ENCODE measurements around the gene DDHD1.
"Not testable (repeated sequence)": the region's sequence is repeated elsewhere in the genome, so short reads cannot be mapped to it uniquely, and the experiment has no call there.

The DDHD1 gene

GRCh38 chr14:53152887-53153701 is at the start of gene DDHD1:
Gene DDHD1, minus strand, starts transcription at chr14:53153323. Its CDS starts 225 bp downstream, at chr14:53153098.
- DNase-seq = peak; percentile 86

- DNase-seq = no peak
These were observed 42.8 kb upstream of the DDHD1 start for GRCh38 chr14:53195949-53196348.

DNA sequence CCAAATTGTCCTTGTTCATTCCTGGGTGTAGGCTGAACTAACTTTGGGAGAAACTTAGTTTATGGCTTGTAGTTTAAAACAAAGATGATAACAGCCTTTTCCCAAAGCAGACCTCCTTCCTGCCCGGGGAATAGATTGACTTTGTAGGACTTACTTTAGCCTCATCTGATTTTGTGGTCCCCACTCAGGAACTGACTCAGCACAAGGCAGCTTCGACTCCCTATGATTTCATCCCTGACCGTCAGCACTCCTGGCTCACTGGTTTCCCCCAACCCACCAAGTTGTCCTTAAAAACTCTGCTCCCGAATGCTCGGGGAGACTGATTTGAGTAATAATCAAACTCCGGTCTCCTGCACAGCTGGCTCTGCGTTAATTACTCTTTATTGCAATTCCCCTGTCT is 40.1 kb upstream of the DDHD1 start:
- no peak for DNase-seq

DNA sequence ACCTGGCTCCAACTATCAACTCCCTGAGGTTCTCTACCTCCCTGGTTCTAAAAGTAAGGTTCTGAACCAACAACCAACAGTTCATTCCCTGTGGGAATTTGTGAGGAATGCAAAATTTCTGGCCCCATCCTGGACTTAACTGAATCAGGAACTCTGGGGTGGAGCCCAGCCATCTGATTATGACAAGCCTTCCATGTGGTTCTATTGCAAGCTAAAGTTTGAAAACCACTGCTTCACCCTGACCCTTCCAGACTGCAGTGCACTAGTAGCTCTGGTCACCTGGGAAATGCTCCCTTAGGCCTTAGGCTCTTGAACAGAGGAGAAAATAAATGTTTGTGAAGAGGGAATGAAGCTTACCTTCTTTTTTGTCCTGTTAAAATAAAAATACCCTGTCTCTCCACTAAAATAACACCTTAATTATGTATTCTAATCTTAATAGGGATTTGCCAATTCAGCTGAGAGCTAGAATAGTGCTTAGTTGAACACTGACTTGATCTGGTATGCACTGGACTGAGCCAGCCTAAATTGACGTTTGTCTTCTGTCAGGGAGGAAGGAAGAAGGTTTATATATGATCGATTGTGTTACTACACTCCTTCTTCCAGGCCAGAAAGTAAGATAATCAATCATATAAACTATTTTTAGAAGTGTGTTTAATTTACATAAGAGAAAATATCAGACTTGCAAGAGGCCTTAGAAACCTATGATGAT is 39.1 kb upstream of the DDHD1 start:
- no peak for DNase-seq

GRCh38 chr14:53190938-53191337 is 37.8 kb upstream of the DDHD1 start:
- DNase-seq = no peak

GRCh38 chr14:53187921-53188463 is 34.9 kb upstream of the DDHD1 start:
- no peak for DNase-seq

- no peak for DNase-seq
These were observed 33.4 kb upstream of the DDHD1 start for GRCh38 chr14:53186532-53186931.

GRCh38 chr14:53183611-53184010 is 30.5 kb upstream of the DDHD1 start:
- peak; percentile 40 for DNase-seq

DNA sequence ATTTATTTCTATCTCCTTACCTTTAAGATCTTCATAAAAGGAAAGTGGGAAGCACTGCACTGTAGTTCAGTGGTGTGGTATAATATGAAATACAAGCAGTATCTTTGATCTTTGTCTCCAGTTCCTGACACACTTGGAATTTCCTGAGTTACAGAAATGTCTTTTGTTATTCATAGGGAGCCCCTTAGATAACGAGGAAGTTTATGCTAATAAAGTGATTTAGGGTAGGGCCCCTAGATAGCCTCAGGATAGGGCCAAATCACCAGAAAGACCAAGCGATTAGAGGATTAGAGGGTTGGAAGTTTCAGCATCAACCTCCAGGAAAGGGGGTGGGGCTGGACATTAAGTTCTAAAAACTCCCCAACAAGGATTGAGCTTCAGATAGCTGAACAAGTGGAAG is 29.9 kb upstream of the DDHD1 start:
- no peak for DNase-seq

DNA sequence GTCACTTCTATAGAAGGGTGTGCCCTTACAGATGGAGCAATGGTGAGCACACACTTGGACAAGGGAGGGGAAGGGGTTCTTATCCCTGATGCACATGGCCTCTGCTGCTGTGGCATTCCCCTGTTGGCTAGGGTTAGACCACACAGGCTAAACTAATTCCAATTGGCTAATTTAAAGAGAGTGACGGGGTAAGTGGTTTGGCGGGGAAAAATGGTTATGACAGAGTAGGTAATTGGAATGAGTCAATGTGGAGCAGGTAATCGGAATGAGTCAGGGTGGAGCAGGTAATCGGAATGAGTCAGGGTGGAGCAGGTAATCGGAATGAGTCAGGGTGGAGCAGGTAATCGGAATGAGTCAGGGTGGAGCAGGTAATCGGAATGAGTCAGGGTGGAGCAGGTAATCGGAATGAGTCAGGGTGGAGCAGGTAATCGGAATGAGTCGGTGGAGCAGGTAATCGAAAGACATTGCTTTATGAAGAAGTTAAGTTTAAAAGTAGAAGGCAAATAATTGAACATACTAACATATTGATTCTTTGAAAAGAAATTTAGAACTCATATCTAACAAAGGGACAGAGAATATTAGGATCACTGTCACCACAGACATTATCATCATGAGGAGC is 28.4 kb upstream of the DDHD1 start:
- DNase-seq = not testable (repeated sequence)

DNA sequence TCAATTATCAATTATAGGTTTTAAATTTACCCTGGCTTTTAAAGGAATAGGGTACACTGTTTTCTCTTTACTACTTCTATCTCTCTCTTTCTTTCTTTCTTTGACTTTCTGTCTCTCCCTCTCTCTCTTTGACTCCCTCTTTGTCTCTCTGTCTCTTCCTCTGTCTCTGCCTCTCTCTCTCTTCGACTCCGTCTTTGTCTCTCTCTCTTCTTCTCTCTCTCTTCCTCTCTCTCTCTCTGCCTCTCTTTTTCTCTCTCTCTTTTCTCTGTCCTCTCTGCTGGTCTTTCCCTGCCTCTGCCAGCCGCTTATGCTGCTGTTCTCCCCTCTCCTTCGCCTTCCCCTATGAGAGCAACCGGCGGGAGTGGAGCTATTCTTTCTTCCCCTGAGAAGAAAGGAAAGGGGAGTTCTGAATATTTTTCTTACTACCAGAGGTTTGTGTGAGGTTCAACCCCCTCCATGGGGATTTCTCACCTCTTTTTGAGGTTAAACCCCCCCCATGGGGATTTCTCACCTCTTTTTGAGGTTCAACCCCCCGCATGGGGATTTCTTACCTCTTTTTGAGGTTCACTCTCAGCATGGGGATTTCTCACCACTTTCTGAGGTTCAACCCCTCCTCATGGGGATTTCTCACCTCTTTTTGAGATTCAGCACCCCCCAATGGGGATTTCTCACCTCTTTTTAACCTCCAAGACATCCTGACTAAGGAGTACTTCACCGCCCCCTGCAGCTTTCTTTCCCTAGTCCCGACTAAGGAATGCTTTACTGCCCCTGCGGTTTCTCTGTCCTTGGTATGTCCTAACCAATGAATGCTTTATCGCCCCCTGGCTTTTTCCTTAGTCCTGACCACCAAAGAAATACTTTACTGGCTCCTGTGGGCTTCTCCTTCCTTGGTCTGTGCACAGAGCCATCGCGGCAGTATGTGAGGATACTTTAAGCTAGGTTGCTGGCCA is 27.4 kb upstream of the DDHD1 start:
- DNase-seq = peak; percentile 60

- DNase-seq = not testable (repeated sequence)
These were observed 26.4 kb upstream of the DDHD1 start for GRCh38 chr14:53179486-53180005.

DNA sequence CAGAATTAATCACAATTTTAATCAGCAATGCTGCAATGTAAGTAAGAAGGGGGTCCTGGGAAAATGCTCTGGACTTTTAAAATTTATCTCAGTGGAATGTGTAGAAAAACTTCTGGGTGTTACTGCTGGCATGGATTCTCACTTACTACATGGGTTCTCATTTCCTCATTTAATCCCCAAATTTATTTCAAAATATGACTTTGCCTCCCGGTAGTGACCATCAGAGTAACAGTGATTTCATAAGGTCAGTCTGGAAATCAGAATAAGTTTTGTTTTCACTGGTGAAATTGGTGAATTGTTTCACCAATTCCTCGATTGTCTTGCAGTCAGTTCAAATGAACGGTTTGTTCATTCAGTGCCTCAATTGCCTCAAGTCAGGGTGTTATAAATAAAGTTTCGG is 22.3 kb upstream of the DDHD1 start:
- no peak for DNase-seq

DNA sequence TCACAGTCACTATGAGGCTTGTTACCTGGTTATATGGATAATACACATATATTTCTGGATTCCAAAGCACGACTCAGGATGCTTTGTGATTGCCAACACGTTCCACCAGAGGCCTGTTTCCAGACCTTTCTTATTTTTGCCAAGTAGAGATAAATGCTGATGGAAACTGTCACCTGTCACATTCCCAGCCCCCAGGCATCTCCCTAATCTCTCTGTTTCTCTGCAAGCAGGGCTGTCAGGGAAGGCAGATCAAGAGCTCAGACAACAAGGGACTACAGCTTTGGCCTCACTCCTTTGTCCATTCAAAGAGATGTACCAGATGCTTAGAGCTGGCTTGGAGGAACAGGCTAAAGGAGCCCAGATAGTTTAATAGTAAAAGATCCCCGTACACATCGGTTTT is 21.8 kb upstream of the DDHD1 start:
- DNase-seq = no peak

DNA sequence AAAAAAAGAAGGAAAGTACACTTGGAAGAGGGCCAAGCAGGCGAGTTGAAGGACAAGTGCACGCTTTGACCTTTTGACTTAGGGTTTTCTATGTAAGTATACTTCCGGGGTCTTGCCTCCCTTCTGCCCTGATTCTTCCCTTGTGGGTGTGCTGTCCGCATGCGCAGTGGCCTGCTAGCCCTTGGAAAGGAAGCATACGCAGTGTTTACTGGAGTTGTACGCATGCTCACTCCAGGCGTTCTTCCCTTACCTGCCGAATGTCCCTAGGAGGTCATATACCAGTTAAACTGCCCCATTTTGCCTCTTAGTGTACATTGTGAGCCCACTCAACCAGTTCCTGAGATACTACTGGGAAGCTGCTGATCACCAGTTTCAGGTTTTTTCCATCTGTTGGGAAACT is 15.7 kb upstream of the DDHD1 start:
- DNase-seq = no peak

- no peak for DNase-seq
These were observed 14.6 kb upstream of the DDHD1 start for GRCh38 chr14:53167602-53168328.

GRCh38 chr14:53161758-53162435 is 8.8 kb upstream of the DDHD1 start:
- peak; percentile 58 for DNase-seq

DNA sequence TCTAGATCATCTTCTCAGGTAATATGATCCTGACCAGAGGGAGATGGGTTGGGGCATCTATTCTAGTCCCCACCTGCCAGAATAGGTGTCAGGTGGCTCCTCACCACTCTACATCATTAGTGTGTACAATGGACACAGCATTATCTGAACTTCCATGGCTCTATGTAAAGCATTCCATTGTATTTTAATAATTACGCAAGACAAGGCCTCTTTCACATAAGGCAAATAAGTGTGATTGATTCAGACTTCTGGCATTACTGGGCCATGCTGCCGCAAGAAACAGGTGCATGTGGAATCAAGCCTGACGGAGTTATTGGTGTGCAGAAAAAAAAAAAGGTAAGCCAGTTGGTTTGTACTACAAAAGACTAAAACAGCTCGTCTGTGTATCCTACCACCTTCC is 3.1 kb upstream of the DDHD1 start:
- no peak for DNase-seq

DNA sequence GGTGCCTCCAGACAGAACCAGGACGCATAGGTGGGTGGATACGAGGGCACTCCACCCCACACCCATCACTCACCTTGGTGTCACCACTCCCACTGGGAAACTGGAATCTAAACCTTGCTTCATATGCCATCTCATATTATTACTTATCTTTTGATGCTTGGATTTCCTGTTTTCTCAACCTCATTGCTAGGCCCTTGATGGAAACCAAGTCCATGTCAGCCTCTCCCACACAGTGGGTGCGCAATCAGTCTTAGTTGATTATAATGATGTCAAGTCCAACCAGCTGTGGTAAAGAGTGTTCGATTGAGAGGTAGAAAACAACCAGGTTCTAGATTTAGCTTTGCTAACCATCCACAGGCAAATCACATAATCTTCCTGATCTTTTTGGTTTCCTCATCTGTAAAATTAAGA is 584 bp upstream of the DDHD1 start:
- DNase-seq = no peak

DNA sequence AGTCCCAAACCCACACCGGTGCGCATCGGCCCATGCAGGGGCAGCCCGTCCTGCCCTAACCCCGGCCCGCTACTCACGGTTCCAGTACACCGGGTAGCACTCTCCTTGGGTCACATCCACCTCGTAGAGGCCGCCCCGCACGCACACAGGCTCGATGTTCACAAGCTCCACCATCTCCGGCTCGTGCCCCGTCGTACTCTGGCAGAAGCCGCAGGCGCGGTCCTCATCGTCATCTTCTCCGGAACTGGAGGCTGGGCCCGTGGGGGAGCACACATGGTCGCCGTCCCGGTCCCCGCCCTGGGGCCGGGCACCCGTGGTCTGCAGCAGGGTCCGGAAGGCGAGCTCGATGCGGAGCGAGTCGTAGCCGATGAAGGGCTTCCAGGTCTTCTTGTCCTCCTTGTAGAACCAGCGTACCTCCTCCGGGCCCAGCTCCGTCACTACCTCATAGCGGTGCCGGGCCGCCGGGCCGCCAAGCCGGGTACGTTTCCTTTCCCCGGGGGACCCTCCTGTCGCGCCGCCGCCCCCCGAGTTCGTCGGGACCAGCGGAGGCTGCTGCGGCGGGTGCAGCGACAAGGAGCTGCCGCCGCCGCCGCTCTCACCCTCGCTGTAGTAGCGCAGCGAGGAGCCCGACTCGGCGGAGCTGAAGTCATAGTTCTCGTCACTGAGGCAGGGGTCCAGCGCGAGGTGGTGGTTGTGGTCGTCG is 788 bp downstream of the DDHD1 start:
- DNase-seq = peak; percentile 68

Measured in hematopoietic multipotent progenitor cell treated with erythropoietin and hydrocortisone succinate and interleukin-3 and kit ligand, for 6 days (in vitro differentiated cells).